Measurements from ENCODE around the gene PFDN5.

DNA sequence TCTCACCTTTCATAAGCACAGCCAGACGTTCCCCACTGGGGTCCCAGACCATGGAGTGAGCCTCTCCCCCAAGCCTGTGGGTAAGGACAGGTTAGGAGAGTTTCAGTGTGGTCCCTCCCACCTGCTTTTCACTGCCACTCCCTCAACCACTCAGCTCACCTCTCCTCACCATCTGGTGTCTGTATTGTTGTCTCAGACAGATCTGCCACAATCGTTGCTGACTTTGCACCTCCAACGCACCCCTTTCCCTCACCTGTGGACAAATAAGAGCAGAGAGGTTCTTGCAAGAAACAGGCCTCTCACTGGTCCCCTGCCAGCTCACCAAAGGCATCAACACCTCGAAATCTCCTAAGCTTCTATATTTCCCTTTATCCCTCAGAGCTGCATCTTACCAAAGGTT lies 12.9 kb downstream of the PFDN5 start:
- TF ChIP-seq, protein P1, sequence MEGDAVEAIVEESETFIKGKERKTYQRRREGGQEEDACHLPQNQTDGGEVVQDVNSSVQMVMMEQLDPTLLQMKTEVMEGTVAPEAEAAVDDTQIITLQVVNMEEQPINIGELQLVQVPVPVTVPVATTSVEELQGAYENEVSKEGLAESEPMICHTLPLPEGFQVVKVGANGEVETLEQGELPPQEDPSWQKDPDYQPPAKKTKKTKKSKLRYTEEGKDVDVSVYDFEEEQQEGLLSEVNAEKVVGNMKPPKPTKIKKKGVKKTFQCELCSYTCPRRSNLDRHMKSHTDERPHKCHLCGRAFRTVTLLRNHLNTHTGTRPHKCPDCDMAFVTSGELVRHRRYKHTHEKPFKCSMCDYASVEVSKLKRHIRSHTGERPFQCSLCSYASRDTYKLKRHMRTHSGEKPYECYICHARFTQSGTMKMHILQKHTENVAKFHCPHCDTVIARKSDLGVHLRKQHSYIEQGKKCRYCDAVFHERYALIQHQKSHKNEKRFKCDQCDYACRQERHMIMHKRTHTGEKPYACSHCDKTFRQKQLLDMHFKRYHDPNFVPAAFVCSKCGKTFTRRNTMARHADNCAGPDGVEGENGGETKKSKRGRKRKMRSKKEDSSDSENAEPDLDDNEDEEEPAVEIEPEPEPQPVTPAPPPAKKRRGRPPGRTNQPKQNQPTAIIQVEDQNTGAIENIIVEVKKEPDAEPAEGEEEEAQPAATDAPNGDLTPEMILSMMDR (IDR thresholded peaks at IDR 0.05; ENCODE audit: poor library complexity), result no peak
- TF ChIP-seq EZH2phosphoT487 (IDR thresholded peaks at IDR 0.05; ENCODE audit: low read depth, severe bottlenecking, unreplicated experiment), result no peak

Measured in hepatocyte (in vitro differentiated cells).